ENCODE results near the gene SCYL1.

GRCh38 chr11:65477149-65477965, 47.5 kb upstream of the SCYL1 start:
- TF ChIP-seq CTCF (conservative IDR thresholded peaks at IDR 0.05) = no peak
- no peak for TF ChIP-seq EZH2 (IDR thresholded peaks at IDR 0.05; ENCODE audit: low read depth)
